ENCODE measurements around the gene WFS1.

The WFS1 gene

GRCh38 chr4:6331468-6331867 is 61.8 kb downstream of the WFS1 start:
- no peak for TF ChIP-seq ZNF274 (IDR thresholded peaks at IDR 0.05; ENCODE audit: low read depth, low read length)
- no peak overlapping the region for H3K4me3 ChIP-seq (ENCODE audit: low read length)

DNA sequence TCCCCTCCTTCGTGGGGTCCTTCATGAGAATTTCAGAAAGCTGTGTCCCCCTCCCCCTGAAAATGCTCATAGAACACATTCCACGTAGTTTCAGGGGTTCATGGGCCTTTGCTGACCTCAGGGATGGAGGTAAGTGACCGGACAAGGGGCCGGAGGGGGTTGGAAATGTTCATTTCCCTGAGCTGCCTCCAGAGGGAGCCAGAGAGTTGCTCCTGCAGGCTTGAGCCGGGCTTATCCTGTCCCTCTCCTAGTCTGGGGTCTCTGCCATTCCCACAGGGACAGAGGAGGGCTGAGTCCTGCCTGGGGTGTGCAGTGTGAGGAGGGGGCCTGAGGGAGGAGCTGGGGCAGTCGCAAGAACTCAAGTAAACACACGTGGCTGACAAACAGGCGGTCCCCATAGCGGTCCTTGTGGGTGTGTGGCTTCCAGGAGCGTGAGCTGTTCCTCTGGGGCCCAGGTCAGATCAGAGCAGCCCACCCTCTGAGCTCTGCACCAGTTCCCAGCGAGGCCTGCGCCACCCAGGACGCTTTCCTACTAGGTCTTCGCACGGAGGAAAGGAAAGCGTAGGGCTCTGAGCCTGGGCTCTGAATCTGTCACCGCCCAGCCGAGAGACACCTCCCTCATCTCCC is 62.5 kb downstream of the WFS1 start:
- TF ChIP-seq ZNF274 (IDR thresholded peaks at IDR 0.05; ENCODE audit: low read depth, low read length) = no peak
- no peak overlapping the region for H3K4me3 ChIP-seq (ENCODE audit: low read length)

- TF ChIP-seq ZNF274 (IDR thresholded peaks at IDR 0.05; ENCODE audit: low read depth, low read length) = no peak
- H3K4me3 ChIP-seq (ENCODE audit: low read length) = no peak overlapping the region
Observed at GRCh38 chr4:6332669-6333050, 63.0 kb downstream of the WFS1 start.

DNA sequence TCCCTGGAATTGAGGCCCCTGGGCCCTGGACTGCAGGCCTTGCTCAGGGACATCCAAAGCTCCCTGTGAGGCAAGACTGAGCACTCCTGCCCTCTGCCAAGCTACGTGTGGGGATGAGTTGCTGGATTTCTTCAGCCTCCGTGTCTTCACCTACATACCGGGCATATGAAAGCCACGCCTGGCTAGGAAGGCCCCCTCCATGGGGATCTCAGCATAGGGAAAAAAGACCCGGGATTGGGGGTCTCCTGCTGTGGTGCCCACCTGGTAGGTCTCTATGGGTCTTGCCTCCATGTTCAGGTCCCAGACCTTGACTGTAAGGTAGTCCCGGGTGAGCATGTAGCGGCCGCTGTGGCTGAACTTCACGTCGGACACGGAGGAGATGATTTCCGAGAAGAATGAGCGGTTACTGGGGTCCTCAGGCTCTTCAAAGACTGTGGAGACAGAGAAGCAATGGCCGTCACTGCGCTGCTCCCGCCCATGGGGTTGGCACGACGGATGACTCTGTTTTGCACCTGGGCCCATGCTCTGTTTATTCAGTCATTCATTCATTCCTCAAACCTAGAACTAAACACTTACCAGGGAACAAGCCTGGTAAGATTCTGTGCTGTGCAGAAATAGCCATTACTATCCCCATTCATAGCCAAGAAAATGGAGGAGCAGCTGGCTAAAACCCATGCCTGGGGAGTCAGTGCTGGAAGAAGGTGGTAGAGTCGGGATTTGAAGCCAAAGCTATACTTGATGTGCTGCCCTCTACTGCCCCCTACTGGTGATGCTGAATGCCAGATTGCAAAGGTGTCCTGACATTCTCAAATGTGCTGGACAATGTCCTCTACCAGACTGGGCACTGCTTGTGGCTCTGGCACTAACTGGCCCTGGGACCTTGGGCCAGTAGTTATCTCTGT is 63.9 kb downstream of the WFS1 start:
- H3K4me3 ChIP-seq (ENCODE audit: low read length) = no peak overlapping the region
- no peak for TF ChIP-seq ZNF274 (IDR thresholded peaks at IDR 0.05; ENCODE audit: low read depth, low read length)

DNA sequence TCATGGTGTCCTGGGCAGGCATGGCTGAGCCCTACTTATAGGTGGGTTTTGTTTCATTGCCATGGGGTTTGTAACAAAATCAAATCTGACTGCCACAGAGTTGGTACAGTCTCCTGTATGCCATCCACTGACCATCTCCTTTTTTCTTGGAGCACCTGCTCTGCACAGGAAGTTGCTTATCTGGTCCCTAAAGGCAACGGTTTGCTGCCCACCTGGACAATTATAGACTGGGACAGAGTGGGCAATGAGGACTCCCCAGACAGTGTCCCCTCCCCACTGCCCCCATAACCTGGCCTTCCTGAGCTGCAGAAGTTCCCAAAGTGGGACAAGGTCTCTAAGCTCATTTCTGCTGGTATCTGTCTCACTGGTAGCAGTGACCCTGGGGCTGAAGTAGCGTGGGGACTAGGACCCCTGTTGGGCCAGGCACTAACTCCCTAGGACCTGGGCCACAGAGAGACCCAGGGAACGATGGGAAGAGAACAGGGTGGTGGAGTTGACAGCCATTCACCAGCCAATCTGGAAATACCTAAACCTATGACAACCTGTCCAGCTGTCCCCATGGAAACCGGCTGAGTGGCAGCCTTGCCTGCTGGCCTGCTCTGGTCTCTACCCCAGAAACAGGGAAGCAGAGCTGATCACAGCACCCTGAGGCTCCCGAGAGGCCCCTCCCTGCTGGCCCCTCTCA is 64.7 kb downstream of the WFS1 start:
- TF ChIP-seq ZNF274 (IDR thresholded peaks at IDR 0.05; ENCODE audit: low read depth, low read length) = no peak

DNA sequence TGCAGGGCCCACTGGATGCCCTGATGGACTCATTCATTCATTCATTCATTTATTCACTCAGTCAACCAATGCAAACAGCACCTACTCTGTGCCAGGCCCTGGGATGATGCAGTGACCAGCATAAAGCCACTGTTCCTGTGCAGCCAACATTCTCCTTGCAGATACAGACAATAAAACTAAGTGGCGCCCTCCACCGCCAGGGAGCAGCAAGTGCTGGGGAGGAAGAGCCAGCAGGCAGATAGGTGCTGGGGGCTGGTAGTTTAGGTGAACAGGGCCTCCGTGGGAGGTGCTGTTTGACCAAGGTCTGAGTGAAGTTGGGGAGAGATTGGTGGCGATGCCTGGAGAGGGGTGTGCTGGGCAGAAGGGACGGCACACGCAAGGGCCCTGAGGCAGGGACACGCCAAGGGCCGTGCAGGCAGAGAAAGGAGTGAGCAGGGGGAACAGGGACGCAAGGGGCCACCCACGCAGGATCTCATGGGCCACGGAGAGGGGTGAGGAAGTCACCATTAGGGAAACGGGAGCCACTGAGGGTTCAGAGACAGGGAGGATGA is 65.5 kb downstream of the WFS1 start:
- no peak overlapping the region for H3K4me3 ChIP-seq (ENCODE audit: low read length)
- no peak for TF ChIP-seq ZNF274 (IDR thresholded peaks at IDR 0.05; ENCODE audit: low read depth, low read length)

More for the DNA sequence above, 64.7 kb downstream of the WFS1 start:
- no peak overlapping the region for H3K4me3 ChIP-seq (ENCODE audit: low read length)

- no peak for TF ChIP-seq ZNF274 (IDR thresholded peaks at IDR 0.05; ENCODE audit: low read depth, low read length)
Observed at GRCh38 chr4:6336166-6336565, 66.5 kb downstream of the WFS1 start.

DNA sequence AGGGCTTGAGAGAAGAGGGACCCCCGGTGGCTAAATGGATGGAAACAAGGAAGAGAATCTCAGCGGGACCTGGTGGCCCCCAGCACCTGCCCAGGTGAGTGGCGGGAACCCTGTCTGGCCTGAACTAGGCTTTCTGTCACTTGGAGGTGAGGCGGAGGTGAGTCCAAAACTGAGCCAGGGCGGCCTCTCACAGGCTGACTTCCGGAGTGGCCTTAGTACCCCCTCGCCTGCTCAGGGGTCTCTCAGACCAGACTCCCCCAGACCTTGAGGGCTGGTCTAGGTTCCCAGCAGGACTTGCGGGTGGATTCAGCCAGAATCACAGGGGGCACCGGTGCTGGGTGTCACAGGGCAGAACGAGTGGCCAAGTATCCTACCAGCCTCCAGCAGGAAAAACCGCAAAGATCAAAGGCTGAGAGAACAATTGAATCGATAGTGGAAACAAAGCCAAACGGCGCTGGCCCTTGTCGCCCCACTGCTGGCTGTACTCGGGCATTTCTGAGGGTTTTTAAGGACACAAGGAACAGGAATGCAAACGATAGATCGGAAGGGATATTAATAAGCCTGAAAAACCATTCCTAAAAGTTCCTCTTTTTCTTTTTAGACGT is 67.8 kb downstream of the WFS1 start:
- no peak overlapping the region for H3K4me3 ChIP-seq (ENCODE audit: low read length)

More at GRCh38 chr4:6336166-6336565, 66.5 kb downstream of the WFS1 start:
- no peak overlapping the region for H3K4me3 ChIP-seq (ENCODE audit: low read length)

GRCh38 chr4:6338175-6338950 is 68.7 kb downstream of the WFS1 start:
- no peak overlapping the region for H3K4me3 ChIP-seq (ENCODE audit: low read length)

More for the DNA sequence above, 67.8 kb downstream of the WFS1 start:
- TF ChIP-seq ZNF274 (IDR thresholded peaks at IDR 0.05; ENCODE audit: low read depth, low read length) = no peak

DNA sequence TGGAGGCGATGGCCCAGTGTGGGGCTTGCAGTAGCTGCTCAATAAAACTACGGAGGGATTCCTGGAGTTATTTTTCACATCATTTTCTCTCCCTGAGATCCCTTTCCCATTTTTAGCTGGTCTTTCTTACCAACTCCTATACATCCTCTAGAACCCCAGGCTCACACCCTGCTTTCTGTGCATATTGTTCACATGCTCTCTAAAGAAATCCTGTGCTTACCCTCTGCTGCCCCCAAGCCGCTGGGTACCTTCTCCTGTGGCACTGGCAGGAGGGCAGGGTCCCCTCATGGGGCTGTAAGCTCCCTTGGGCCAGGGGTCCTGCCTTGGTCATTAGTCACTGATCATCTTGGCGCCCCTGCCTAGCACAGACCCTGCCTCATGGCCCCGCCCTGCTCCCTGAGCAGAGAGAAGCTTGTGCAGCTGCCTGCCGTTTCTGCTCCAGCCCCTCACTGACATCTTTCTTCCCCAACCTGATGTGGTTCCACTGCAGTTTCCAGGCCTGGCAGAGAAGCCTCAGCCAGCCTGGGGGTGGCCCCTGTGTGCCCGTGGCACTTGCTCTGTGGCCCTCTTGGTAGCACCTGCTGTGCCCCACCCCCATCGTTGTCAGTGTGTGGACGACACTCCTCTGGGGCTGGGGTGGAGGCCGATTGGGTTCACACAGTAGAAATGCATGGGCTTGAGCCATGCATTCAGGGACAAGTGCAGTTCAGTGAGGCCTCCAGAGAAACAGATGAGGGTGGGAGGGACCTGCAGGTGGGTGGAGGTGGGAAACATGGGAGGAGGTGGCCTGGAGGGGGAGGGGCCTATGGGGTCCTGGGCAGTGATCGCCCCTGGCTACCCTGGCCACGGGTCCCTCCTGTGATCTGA is 69.5 kb downstream of the WFS1 start:
- no peak overlapping the region for H3K4me3 ChIP-seq (ENCODE audit: low read length)
- no peak for TF ChIP-seq ZNF274 (IDR thresholded peaks at IDR 0.05; ENCODE audit: low read depth, low read length)

More at GRCh38 chr4:6338175-6338950, 68.7 kb downstream of the WFS1 start:
- no peak for TF ChIP-seq ZNF274 (IDR thresholded peaks at IDR 0.05; ENCODE audit: low read depth, low read length)

- no peak overlapping the region for H3K4me3 ChIP-seq (ENCODE audit: low read length)
- TF ChIP-seq ZNF274 (IDR thresholded peaks at IDR 0.05; ENCODE audit: low read depth, low read length) = no peak
Observed at GRCh38 chr4:6339818-6340445, 70.3 kb downstream of the WFS1 start.

- TF ChIP-seq ZNF274 (IDR thresholded peaks at IDR 0.05; ENCODE audit: low read depth, low read length) = no peak
- no peak overlapping the region for H3K4me3 ChIP-seq (ENCODE audit: low read length)
Observed at GRCh38 chr4:6340446-6341015, 70.9 kb downstream of the WFS1 start.

Data from GM08714 (cell line).